ENCODE measurements around the gene CBX8.

DNA sequence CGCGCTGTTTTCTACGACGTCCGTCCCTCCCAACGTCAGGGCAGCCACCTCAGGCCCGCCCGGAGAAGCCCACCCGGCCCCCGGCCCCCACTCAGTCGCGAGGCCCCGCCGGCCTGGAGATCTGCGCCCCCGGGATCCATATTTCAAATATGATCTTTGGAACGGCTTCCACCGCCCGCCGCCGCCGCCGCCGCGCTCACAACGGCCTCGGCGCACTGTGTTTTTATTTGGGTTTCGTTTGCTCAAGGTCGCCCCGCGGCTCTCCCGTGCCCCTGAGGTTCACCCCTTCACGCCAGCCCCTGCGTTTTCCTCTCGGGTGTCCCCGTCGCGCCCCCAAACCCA lies 46.6 kb upstream of the CBX8 start:
- TF ChIP-seq, protein P1, sequence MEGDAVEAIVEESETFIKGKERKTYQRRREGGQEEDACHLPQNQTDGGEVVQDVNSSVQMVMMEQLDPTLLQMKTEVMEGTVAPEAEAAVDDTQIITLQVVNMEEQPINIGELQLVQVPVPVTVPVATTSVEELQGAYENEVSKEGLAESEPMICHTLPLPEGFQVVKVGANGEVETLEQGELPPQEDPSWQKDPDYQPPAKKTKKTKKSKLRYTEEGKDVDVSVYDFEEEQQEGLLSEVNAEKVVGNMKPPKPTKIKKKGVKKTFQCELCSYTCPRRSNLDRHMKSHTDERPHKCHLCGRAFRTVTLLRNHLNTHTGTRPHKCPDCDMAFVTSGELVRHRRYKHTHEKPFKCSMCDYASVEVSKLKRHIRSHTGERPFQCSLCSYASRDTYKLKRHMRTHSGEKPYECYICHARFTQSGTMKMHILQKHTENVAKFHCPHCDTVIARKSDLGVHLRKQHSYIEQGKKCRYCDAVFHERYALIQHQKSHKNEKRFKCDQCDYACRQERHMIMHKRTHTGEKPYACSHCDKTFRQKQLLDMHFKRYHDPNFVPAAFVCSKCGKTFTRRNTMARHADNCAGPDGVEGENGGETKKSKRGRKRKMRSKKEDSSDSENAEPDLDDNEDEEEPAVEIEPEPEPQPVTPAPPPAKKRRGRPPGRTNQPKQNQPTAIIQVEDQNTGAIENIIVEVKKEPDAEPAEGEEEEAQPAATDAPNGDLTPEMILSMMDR (conservative IDR thresholded peaks at IDR 0.05) = no peak
- TF ChIP-seq ZFX (IDR thresholded peaks at IDR 0.05) = no peak

Measured in C4-2B (cell line).